Lung (tissue), 12 donors: Measurements from ENCODE around the gene VWCE. TPM values are rescaled to one million over a fixed set of nuclear protein-coding genes. Genes with fewer than 3 reads are reported as not detected.

Experiments used
- ATAC-seq: fragments of 200-7000 bp; cut with Tn5 transposase; one replicate; pipeline ENCODE4 v1.9.1; 2020; ENCODE audit warnings: moderate number of reproducible peaks; ENCODE audit not compliant: insufficient read depth, low FRiP score
- DNase-seq, 3 donors: peaks; one replicate each; pipeline ENCODE4 v3.0.0-alpha.2; 2013 to 2017
- H3K27ac ChIP-seq, 2 donors: one replicate each; pipeline ENCODE4 v1.5.1; 2013; ENCODE audit warnings: mild to moderate bottlenecking in 2 of 2, moderate library complexity in 2 of 2, control low read depth in 1 of 2, inconsistent platforms in 1 of 2, low read depth in 1 of 2, low read length in 1 of 2
- H3K27me3 ChIP-seq, 3 donors: one replicate each; pipeline ENCODE4 v1.5.1; 2013; ENCODE audit warnings: low read length in 2 of 3; ENCODE audit not compliant: control insufficient read depth in 3 of 3, insufficient read depth in 3 of 3
- H3K36me3 ChIP-seq, 4 donors: one replicate each; pipeline ENCODE4 v1.5.1; 2013; ENCODE audit warnings: low read length in 4 of 4, mild to moderate bottlenecking in 1 of 4, moderate library complexity in 1 of 4; ENCODE audit not compliant: control insufficient read depth in 4 of 4, insufficient read depth in 4 of 4
- H3K4me1 ChIP-seq, 5 donors: one replicate each; pipeline ENCODE4 v1.5.1; 2013; ENCODE audit warnings: low read length in 5 of 5, mild to moderate bottlenecking in 2 of 5, moderate library complexity in 1 of 5; ENCODE audit not compliant: control insufficient read depth in 5 of 5, insufficient read depth in 5 of 5
- H3K4me3 ChIP-seq: one replicate; pipeline ENCODE4 v1.5.1; 2013; ENCODE audit warnings: mild to moderate bottlenecking, control low read depth, moderate library complexity
- H3K9ac ChIP-seq, 2 donors: one replicate each; pipeline ENCODE4 v1.5.1; 2013; ENCODE audit warnings: low read length in 2 of 2, control low read depth in 1 of 2; ENCODE audit not compliant: insufficient read depth in 1 of 2
- H3K9me3 ChIP-seq, 4 donors: one replicate each; pipeline ENCODE4 v1.5.1; 2013; ENCODE audit warnings: low read length in 3 of 4, mild to moderate bottlenecking in 1 of 4, moderate library complexity in 1 of 4; ENCODE audit not compliant: control insufficient read depth in 4 of 4, insufficient read depth in 3 of 4
- WGBS, 2 donors: extraction: QIAGEN DNeasy Blood & Tissue Kit; methylation state at CpG; one replicate each; pipeline ENCODE4 v1.1.7; 2013; 5-methylcytosine and 5-hydroxymethylcytosine counted together
- polyA plus RNA-seq, 2 donors: library from polyadenylated mRNA; stranded (reverse); fragments of 200-250 nt; gene quantifications; one replicate each; pipeline ENCODE4 v1.2.1, GENCODE V29; 2013
- total RNA-seq, 2 donors: library from RNA; depleted of rRNA in 1 of 2; stranded (reverse); fragments of >200 nt in 1 of 2; gene quantifications; one replicate each; pipeline ENCODE4 v1.2.1, GENCODE V29; 2014 to 2021
- TF ChIP-seq, protein P1 (sequence below): IDR thresholded peaks from 2 replicates; pipeline ENCODE4 v1.5.1; 2012; ENCODE audit warnings: mild to moderate bottlenecking; ENCODE audit errors: control extremely low read depth, extremely low read depth
- donor health status: control.
- donor health status: control.
- donor health status: Bipolar disorder and iron deficiency.
- donor health status: healthy.
- donor health status: DM: yes; HTN: yes; CAD: no.

The VWCE gene
- total and polyA plus RNA-seq, 4 donors: 0.13 to 1.2 (median 0.60) TPM

DNA sequence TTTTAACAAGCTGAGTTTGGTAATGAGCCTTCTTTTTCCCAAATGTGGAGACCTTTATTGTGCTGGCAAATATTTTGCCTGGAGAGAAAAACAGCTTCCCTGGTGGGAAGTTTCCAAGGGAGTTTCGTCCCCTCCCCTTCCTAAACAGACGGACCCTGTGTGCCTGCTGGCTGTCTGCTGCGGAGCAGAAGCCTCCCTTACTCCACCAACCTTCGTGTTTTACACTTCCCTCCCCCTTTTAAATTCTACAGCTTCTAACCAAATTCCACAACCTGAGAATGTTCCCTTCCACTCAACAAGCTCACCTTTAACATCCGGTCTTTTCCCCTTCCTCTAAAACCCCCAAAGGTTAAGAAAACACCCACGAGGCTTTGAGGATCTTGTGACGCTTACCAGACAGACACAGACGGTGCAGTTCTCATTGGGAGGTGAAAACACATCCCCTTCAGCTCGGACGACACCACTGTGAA is 17.1 kb downstream of the VWCE start:
- TF ChIP-seq, protein P1, sequence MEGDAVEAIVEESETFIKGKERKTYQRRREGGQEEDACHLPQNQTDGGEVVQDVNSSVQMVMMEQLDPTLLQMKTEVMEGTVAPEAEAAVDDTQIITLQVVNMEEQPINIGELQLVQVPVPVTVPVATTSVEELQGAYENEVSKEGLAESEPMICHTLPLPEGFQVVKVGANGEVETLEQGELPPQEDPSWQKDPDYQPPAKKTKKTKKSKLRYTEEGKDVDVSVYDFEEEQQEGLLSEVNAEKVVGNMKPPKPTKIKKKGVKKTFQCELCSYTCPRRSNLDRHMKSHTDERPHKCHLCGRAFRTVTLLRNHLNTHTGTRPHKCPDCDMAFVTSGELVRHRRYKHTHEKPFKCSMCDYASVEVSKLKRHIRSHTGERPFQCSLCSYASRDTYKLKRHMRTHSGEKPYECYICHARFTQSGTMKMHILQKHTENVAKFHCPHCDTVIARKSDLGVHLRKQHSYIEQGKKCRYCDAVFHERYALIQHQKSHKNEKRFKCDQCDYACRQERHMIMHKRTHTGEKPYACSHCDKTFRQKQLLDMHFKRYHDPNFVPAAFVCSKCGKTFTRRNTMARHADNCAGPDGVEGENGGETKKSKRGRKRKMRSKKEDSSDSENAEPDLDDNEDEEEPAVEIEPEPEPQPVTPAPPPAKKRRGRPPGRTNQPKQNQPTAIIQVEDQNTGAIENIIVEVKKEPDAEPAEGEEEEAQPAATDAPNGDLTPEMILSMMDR: no peak
- WGBS, 2 donors: 64 to 83% methylated on average over 10 of the region's 10 CpGs
- no peak for ATAC-seq
- Histone ChIP-seq H3K27ac (no peak overlapping the region), H3K4me3 (no peak overlapping the region), H3K4me1 (no peaks in the 10 kb centered on the region), H3K9ac (no peak overlapping the region), H3K27me3 (no peaks in the 10 kb centered on the region), H3K36me3 (no peaks in the 10 kb centered on the region), H3K9me3 (no peaks in the 10 kb centered on the region)
- no peak for DNase-seq

DNA sequence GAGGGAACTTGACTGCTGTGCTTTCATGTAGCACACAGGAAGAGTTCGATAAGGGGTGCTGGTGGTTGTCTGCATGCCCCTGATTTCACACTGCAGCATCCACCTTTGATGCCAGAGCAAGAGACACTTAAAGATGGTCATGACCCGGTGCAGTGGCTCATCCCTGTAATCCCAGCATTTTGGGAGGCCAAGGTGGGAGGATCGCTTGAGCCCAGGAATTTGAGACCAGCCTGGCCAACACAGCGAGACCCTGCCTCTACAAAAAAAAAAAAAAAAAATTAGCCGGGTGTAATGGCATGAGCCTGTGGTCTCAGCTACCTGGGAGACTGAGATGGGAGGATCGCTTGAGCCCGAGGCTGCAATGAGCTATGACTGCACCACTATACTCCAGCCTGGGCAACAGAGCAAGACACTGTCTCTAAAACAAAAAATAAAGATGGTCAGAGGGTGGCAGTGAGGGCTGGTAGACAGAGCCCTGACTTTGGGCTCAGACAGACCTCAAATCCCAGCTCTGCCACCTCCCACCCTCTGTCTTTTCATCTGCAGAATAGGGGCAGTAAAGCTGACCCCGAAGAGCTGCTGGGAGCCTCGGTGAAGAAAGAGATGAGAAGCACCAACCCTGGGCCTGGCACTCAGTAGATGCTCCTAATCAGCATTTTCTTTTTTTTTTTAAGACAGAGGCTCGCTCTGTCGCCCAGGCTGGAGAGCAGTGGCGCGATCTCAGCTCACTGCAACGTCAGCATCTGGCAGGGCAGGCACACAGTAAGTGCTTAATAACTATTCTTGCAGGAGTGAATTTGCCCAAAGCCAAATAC is 17.7 kb downstream of the VWCE start:
- Histone ChIP-seq H3K9me3 (no peaks in the 10 kb centered on the region), H3K27me3 (no peaks in the 10 kb centered on the region), H3K4me3 (no peak overlapping the region), H3K4me1 (no peaks in the 10 kb centered on the region), H3K36me3 (no peaks in the 10 kb centered on the region), H3K9ac (no peak overlapping the region), H3K27ac (no peak overlapping the region)
- no peak for DNase-seq
- TF ChIP-seq, protein P1: no peak
- ATAC-seq: no peak
- 88 to 95% methylated on average over 14 of the region's 14 CpGs for WGBS, 2 donors

DNA sequence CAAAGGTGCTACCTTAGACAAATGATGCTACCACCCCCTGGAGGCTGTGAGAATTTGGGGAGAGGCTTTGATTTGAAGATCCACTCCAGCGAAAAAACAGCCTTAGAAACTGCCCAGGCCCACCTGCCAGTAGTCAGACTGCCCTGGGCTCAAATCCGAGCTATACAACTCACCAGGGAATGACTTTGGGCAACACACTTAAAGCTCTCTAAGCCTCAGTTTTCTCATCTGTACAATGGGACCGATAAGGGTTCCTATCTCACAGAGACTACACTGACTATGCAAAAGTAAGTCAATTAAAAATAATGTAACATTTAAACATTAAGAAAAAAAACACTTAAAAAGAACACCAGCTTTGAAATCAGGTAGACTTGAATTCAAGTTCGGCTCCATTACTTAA is 19.9 kb downstream of the VWCE start:
- no peak overlapping the region for H3K9ac ChIP-seq
- H3K9me3 ChIP-seq: no peaks in the 10 kb centered on the region
- TF ChIP-seq, protein P1: no peak
- no peaks in the 10 kb centered on the region for H3K36me3 ChIP-seq
- no peak overlapping the region for H3K27ac ChIP-seq
- no peaks in the 10 kb centered on the region for H3K4me1 ChIP-seq
- WGBS, 2 donors: 92 to 95% methylated on average over 4 of the region's 4 CpGs
- no peak for DNase-seq
- H3K27me3 ChIP-seq: no peaks in the 10 kb centered on the region
- no peak overlapping the region for H3K4me3 ChIP-seq
- no peak for ATAC-seq
